GM21381 (cell line): ENCODE measurements around the gene ZNF222.

ENCODE experiments used
- ATAC-seq: cut with Tn5 transposase; IDR thresholded peaks from one replicate; pipeline ENCODE4 v1.9.1; 2021; ENCODE audit warnings: mild to moderate bottlenecking, moderate library complexity; ENCODE audit not compliant: unreplicated experiment

ZNF222 gene

DNA sequence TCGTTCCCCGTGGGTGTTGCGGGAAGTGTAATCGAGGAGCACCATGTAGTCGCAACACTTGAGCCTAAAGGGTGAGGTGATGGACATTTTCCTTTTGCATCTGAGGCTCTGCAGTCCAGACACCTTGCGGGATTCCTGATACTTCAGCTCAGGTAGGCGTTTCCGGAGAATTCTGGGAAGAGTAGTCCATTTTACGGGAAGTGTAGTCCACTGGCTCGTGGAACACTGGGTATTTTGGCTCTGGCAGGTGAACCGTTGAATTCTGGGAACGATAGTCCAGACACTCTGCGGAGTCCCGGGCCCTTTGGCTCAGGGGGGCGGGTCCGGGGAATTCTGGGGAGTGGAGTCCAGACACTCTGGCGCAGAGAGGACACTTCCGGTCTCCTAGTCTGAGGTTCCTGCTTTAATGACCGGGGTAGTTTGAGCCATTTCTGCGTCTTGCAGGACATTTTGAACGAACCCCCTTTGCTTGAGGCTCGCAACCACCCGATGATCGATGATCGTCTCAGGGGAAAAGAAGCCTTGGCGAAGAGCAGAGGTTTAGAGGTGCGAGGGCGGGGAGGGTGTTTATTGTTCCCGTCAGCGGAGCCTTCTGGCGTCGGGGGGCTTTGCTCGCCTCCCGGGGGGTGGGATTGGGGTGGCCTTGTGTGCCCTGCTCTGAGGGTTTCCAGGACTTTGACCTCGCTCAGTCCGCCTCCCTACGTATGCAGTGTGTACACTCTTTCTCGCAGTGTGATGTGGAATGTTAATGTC lies 26.6 kb downstream of the ZNF222 start, which contains the start of gene ZNF223:
Gene ZNF223 (plus strand): TSS at position 387 of the 753 bp plus-strand sequence. CDS start 3,141 bp downstream, outside the sequence.
- peak; percentile 77 for ATAC-seq

DNA sequence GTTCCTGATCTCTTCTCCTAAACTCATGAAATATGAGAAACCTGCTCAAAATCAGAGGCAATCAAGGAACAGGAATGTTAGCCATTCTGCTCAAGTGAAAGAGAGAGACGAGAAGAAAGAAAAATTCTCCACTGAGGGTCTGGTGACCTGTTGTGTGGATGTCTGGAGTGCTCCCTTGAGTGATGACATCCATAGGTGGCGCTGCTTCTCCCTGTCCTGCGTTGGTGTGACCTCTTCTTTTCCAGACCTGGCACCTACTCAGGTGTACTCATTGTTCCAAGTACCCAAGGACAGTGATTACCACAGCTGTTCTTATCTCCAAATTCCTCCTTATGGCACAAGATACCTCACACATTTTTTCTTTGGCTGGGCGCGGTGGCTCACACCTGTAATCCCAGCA lies 30.7 kb downstream of the ZNF222 start:
- no peak for ATAC-seq

DNA sequence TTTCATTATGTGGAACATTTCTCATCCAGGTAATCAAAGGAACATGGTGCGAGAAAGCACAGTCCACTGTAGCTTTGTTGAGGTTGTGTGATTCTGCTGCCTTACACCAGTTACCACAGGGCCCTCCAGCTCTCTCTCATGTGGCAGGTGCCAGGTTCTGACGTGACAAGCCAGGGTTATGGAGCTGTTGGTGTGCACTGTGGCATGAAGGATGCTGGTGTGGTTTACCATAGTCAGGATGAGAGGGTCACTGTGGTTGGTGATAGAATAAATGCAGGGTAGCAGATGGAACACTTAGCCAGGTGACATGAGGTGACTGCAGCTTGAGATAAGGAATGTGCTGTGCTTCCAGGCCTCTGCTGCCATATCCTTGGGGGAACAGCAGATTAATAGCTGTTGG lies 34.0 kb downstream of the ZNF222 start:
- no peak for ATAC-seq

DNA sequence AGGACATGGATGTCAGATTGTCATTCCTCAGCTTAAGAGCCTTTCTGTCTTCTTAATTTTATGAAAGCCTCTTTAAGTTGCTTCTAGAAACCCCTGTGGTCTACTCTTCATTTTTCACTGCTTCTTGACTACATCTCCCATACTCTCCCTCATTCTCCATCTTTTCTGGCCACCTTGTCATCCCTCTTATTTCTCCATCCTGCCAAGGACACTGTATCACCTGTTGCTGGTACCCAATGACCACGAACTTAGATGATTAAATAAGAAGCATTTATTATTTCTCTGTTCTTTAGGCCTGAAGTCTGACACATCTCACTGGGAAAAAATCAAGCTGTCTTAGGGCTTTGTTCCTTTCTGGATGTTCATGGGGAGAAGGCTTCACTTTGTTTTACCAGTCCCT lies 35.9 kb downstream of the ZNF222 start:
- no peak for ATAC-seq

DNA sequence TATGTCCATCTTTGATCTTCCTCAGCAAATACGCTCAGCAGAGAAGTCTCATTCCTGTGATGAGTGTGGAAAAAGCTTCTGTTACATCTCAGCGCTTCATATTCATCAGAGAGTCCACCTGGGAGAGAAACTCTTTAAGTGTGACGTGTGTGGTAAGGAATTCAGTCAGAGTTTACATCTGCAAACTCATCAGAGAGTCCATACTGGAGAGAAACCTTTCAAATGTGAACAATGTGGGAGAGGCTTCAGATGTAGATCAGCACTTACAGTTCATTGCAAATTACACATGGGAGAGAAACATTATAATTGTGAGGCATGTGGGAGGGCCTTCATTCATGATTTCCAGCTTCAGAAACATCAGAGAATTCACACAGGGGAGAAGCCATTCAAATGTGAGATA lies 41.1 kb downstream of the ZNF222 start:
- no peak for ATAC-seq

DNA sequence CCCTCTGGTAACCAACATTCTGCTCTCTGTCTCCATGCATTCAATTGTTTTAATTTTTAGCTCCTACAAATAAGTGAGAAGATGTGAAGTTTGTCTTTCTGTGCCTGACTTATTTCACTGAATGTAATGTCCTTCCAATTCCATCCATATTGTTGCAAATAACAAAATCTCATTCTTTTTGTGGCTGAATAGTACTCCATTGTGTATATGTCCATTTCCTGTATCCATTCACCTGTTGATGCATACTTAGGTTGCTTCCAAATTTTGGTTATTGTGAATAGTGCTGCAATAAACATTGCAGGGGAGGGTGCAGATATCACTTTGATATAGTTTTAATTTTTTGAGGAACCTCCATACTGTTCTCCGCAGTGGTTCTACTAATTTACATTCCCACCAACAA lies 44.2 kb downstream of the ZNF222 start:
- no peak for ATAC-seq

DNA sequence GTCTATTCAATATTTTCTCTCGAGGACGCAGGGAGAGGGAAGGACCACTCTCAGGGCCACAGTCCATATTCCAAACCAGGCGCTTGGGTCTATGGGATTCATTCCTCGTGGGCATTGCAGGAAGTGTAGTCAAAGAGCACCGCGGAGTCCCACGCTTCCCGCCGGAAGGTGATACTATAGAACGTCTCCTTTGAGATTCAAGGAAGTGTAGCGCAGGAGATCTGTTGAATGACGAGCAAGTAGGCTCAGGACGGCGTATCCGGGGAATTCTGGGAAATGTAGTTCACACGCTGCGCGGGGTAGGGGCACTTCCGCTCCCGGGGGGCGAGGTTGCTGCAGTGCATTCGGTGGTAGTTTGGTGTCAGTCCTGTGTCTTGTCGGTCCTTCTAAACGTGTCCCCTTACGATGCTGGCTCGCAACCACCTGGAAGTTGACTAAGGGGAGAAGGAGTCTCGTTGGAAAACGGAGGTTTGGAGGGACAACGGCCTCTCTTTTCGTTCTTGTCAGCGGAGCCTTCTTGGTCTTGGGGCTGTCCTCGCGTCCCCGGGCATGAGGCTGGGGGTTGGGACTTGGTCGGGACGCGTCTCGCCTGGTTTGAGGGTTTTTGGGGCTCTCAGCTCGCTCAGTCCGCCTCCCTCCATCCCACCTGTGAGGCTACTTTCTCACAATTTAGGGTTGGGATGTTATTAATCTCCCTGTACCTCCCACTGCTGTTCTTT lies 46.8 kb downstream of the ZNF222 start, which contains the start of gene ZNF284:
Gene ZNF284 (plus strand): TSS at position 336 of the 719 bp plus-strand sequence. CDS start 4,231 bp downstream, outside the sequence.
- ATAC-seq: peak; percentile 96

DNA sequence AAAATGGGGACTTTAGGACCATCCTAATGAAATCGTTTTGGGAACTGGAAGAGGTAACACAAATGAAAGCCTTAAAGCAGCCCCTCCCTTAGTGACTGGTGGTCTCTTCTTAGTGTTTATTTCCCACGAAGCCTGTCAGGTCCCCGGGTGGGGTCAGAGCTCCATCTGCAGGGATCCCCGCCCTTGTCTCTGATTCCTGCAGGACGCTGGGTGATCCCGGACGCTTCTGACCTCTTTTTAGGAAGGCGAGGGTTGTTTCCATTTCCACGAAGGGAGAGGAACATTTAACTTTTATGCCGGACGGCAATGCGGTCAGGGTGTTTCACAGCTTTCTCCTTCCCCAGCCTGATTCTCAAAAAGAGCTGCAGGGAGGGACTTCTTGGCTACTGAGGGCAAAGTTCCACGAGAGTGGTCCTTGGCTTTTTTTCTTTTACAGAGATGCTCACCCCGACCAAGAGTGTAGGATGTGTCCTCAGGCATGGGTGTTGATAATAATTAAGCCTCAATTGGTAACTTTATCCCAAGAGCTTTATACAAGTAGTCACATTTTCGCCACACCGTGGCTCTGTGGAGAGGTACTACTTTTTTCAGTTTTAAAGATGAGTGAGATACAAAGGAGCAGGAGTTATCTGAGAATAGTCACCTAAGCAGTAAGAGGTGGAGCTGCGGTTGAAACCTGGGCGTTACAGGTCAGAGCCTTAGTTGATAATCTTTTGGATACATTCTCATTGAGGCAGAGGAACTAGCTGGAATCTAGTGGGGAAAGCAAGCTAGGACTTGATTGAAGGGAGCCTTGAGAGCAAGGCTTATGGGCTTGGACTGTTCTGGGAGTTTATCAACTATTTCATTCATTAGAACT lies 47.6 kb downstream of the ZNF222 start:
- no peak for ATAC-seq

DNA sequence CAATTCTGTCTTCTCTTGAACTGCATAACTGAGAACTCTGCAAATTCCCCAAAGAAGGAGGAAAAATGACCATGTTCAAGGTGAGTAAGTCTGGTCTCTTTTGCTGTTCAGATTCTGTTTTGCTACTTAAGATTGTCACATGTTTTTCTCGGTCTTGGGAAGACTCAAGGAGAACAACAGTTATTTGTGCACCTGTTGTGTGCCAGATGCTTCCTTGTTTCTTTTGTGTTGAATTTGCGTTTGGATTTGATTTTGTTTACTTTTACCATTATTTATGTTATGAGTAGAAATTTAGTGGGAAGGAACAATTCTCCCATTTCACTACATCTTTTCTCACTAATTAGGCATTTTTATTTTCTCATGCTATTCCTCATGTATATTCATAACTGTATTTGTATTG lies 51.1 kb downstream of the ZNF222 start:
- ATAC-seq: no peak
